WERI-Rb-1 (cell line): ENCODE data around the gene TIMM10B.
A peak's percentile ranks its signal among the peaks of the same experiment; 100 is the strongest.

ENCODE experiments used
- DNase-seq: peaks from one replicate; pipeline ENCODE4 v3.0.0-alpha.2; 2020
- H3K27ac ChIP-seq: fragments of 250-450 bp; sonication (Bioruptor Pico); 2 replicates; pipeline ENCODE4 v1.5.1; 2020; ENCODE audit warnings: mild to moderate bottlenecking, moderate library complexity
- H3K27me3 ChIP-seq: fragments of 250-450 bp; sonication (Bioruptor Pico); 2 replicates; pipeline ENCODE4 v1.5.1; 2021; ENCODE audit warnings: mild to moderate bottlenecking, low read depth, moderate library complexity; ENCODE audit not compliant: insufficient read depth, severe bottlenecking
- H3K36me3 ChIP-seq: fragments of 250-450 bp; sonication (Bioruptor Pico); 2 replicates; pipeline ENCODE4 v1.5.1; 2020; ENCODE audit warnings: mild to moderate bottlenecking, moderate library complexity
- H3K4me3 ChIP-seq: 2 replicates; pipeline ENCODE4 v1.5.1; 2011; ENCODE audit warnings: low read depth, mild to moderate bottlenecking, control low read depth, low read length
- H3K9me3 ChIP-seq: fragments of 250-450 bp; sonication (Bioruptor Pico); 2 replicates; pipeline ENCODE4 v1.5.1; 2021; ENCODE audit warnings: mild to moderate bottlenecking, moderate library complexity; ENCODE audit not compliant: severe bottlenecking
- CTCF ChIP-seq: IDR thresholded peaks from 2 replicates; pipeline ENCODE4 v1.5.1; 2011; ENCODE audit warnings: low read depth, mild to moderate bottlenecking, control low read depth, inconsistent platforms, low read length

Gene TIMM10B

GRCh38 chr11:6458352-6459098 is 22.8 kb upstream of the TIMM10B start:
- no peak for TF ChIP-seq CTCF
- no peak overlapping the region for H3K27ac ChIP-seq
- DNase-seq = no peak
- peaks cover 53% of the 10 kb centered on the region for H3K36me3 ChIP-seq
- H3K4me3 ChIP-seq = no peak overlapping the region
- H3K9me3 ChIP-seq = no peaks in the 10 kb centered on the region
- H3K27me3 ChIP-seq = no peaks in the 10 kb centered on the region

- peaks cover 54% of the 10 kb centered on the region for H3K36me3 ChIP-seq
- no peaks in the 10 kb centered on the region for H3K27me3 ChIP-seq
These were observed 22.2 kb upstream of the TIMM10B start for GRCh38 chr11:6459099-6459450.

DNA sequence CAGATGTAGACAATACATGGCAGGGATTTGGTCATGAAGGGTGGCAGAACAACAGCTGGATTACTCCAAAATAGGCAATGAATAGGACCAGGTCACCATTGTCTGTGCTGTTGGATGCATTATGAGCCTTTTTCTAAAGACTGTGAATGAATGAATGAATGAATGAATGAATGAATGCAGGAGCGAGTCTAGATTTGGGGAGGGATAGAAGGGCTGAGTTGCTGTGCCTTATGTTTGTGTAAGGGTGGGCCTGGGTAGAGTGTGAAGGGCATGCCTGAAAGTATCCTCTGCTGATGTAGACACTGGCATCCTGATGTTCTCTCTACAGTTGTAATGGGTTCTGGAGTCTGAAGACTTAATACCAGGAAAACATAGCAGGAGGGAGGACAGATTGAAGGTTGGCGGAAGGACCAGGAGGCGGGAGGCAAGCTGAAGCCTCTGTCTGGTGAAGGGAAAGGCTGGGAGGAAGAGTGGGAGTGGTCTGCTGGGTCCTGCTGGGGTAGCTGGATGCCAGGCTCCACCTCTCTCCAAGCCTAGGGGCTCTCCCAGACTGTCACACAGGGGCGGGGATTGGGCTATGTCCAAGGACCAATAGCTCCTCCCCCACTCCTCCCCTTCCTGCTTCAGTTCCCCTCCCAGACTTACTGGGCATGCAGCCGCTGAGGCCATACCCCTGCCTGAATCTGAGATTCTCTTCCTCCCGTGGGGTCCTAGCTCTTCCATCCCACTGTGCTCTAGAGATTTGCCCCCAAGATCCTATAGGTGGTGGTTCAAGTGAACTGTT is 12.4 kb upstream of the TIMM10B start:
- Histone ChIP-seq H3K36me3 (peaks cover 13% of the 10 kb centered on the region), H3K27ac (no peak overlapping the region), H3K4me3 (no peak overlapping the region), H3K9me3 (no peaks in the 10 kb centered on the region), H3K27me3 (no peaks in the 10 kb centered on the region)
- peak; percentile 65 for DNase-seq
- no peak for TF ChIP-seq CTCF

More at GRCh38 chr11:6459099-6459450, 22.2 kb upstream of the TIMM10B start:
- Histone ChIP-seq H3K9me3 (no peaks in the 10 kb centered on the region), H3K27ac (no peak overlapping the region), H3K4me3 (no peak overlapping the region)
- DNase-seq = no peak
- TF ChIP-seq CTCF = no peak

DNA sequence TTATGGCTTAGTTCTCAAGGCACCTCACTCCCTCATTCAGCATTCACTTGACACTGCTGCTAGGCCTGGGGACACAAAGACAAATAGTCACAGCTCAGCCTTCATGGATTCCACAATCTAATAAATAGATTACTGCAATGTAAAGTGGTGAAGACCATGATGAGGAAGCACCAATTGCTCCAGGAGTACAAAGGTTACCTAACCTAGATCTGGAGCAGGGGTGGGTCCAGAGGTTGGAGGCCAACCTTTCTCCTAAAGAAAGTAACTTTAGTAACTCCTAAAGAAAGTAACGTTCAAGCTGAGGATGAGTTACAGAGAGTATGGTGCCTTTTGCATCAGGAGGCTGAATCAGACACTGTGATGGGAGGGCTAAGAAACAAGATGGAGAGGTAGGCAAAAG is 11.7 kb upstream of the TIMM10B start:
- no peak for DNase-seq
- Histone ChIP-seq H3K27me3 (no peaks in the 10 kb centered on the region), H3K9me3 (no peaks in the 10 kb centered on the region), H3K27ac (no peak overlapping the region), H3K4me3 (no peak overlapping the region), H3K36me3 (peaks cover 6% of the 10 kb centered on the region)
- no peak for TF ChIP-seq CTCF

GRCh38 chr11:6472934-6473333 is 8.4 kb upstream of the TIMM10B start:
- Histone ChIP-seq H3K36me3 (peaks cover 8% of the 10 kb centered on the region), H3K4me3 (peak overlapping the region; percentile 83), H3K9me3 (no peaks in the 10 kb centered on the region), H3K27me3 (no peaks in the 10 kb centered on the region), H3K27ac (peak overlapping the region; percentile 28)
- DNase-seq = peak; percentile 49
- no peak for TF ChIP-seq CTCF
